ENCODE measurements around the gene ABR.

ABR gene

GRCh38 chr17:967122-967521, 212.7 kb downstream of the ABR start:
- Histone ChIP-seq H3K4me2 (ENCODE audit: insufficient read depth, low read length) (no peak overlapping the region), H3K4me3 (ENCODE audit: low read depth in 1 of 2, low read length in 2 of 2) (no peak overlapping the region), H3K27me3 (ENCODE audit: insufficient read depth, low read length, poor library complexity) (peaks cover 4% of the 10 kb centered on the region), H3K27ac (ENCODE audit: low read length) (no peak overlapping the region), H3K4me1 (ENCODE audit: insufficient read depth, low read length) (no peaks in the 10 kb centered on the region), H3K79me2 (ENCODE audit: insufficient read depth, low read length) (no peaks in the 10 kb centered on the region), H3K9ac (ENCODE audit: low read depth, low read length) (no peak overlapping the region), H4K20me1 (ENCODE audit: insufficient read depth, low read length) (no peaks in the 10 kb centered on the region), H2AFZ (ENCODE audit: low read depth, low read length) (no peak overlapping the region), H3K9me3 (ENCODE audit: insufficient read depth, low read length, severe bottlenecking) (no peaks in the 10 kb centered on the region), H3K36me3 (ENCODE audit: insufficient read depth, low read length) (no peaks in the 10 kb centered on the region)
- ATAC-seq (ENCODE audit: insufficient read depth, low read depth) (no peak), DNase-seq (no peak)
- TF ChIP-seq EZH2 (IDR thresholded peaks at IDR 0.05; ENCODE audit: borderline replicate concordance, low read depth, low read length, severe bottlenecking) (no peak), CTCF (IDR thresholded peaks at IDR 0.05; ENCODE audit: borderline replicate concordance, extremely low read depth, low read length, poor library complexity, severe bottlenecking) (no peak)

- Histone ChIP-seq H3K4me1 (ENCODE audit: insufficient read depth, low read length) (no peaks in the 10 kb centered on the region), H3K27me3 (ENCODE audit: insufficient read depth, low read length, poor library complexity) (peaks cover 5% of the 10 kb centered on the region), H2AFZ (ENCODE audit: low read depth, low read length) (no peak overlapping the region), H3K4me3 (ENCODE audit: low read depth in 1 of 2, low read length in 2 of 2) (no peak overlapping the region), H3K36me3 (ENCODE audit: insufficient read depth, low read length) (no peaks in the 10 kb centered on the region), H3K9me3 (ENCODE audit: insufficient read depth, low read length, severe bottlenecking) (no peaks in the 10 kb centered on the region), H3K9ac (ENCODE audit: low read depth, low read length) (no peak overlapping the region), H3K4me2 (ENCODE audit: insufficient read depth, low read length) (no peak overlapping the region), H4K20me1 (ENCODE audit: insufficient read depth, low read length) (no peaks in the 10 kb centered on the region), H3K27ac (ENCODE audit: low read length) (no peak overlapping the region), H3K79me2 (ENCODE audit: insufficient read depth, low read length) (no peaks in the 10 kb centered on the region)
- DNase-seq (no peak), ATAC-seq (ENCODE audit: insufficient read depth, low read depth) (no peak)
- TF ChIP-seq CTCF (IDR thresholded peaks at IDR 0.05; ENCODE audit: borderline replicate concordance, extremely low read depth, low read length, poor library complexity, severe bottlenecking) (no peak), EZH2 (IDR thresholded peaks at IDR 0.05; ENCODE audit: borderline replicate concordance, low read depth, low read length, severe bottlenecking) (no peak)
These were observed 214.3 kb downstream of the ABR start for GRCh38 chr17:965311-965989.

- Histone ChIP-seq H3K4me1 (ENCODE audit: insufficient read depth, low read length) (no peaks in the 10 kb centered on the region), H2AFZ (ENCODE audit: low read depth, low read length) (no peak overlapping the region), H3K27ac (ENCODE audit: low read length) (no peak overlapping the region), H3K27me3 (ENCODE audit: insufficient read depth, low read length, poor library complexity) (peaks cover 5% of the 10 kb centered on the region), H3K4me2 (ENCODE audit: insufficient read depth, low read length) (no peak overlapping the region), H3K9ac (ENCODE audit: low read depth, low read length) (no peak overlapping the region), H4K20me1 (ENCODE audit: insufficient read depth, low read length) (no peaks in the 10 kb centered on the region), H3K36me3 (ENCODE audit: insufficient read depth, low read length) (no peaks in the 10 kb centered on the region), H3K9me3 (ENCODE audit: insufficient read depth, low read length, severe bottlenecking) (no peaks in the 10 kb centered on the region), H3K4me3 (ENCODE audit: low read depth in 1 of 2, low read length in 2 of 2) (no peak overlapping the region), H3K79me2 (ENCODE audit: insufficient read depth, low read length) (no peaks in the 10 kb centered on the region)
- DNase-seq = no peak
- no peak for TF ChIP-seq EZH2 (IDR thresholded peaks at IDR 0.05; ENCODE audit: borderline replicate concordance, low read depth, low read length, severe bottlenecking)
- no peak for ATAC-seq (ENCODE audit: insufficient read depth, low read depth)
These were observed 214.9 kb downstream of the ABR start for GRCh38 chr17:964876-965275.

- H3K79me2 ChIP-seq (ENCODE audit: insufficient read depth, low read length) = no peaks in the 10 kb centered on the region
- DNase-seq = no peak
- H3K9ac ChIP-seq (ENCODE audit: low read depth, low read length) = no peak overlapping the region
- no peak overlapping the region for H3K27ac ChIP-seq (ENCODE audit: low read length)
- TF ChIP-seq EZH2 (IDR thresholded peaks at IDR 0.05; ENCODE audit: borderline replicate concordance, low read depth, low read length, severe bottlenecking) (no peak), CTCF (IDR thresholded peaks at IDR 0.05; ENCODE audit: borderline replicate concordance, extremely low read depth, low read length, poor library complexity, severe bottlenecking) (no peak)
- no peak overlapping the region for H3K4me2 ChIP-seq (ENCODE audit: insufficient read depth, low read length)
- ATAC-seq (ENCODE audit: insufficient read depth, low read depth) = no peak
- peaks cover 3% of the 10 kb centered on the region for H3K27me3 ChIP-seq (ENCODE audit: insufficient read depth, low read length, poor library complexity)
- H3K4me1 ChIP-seq (ENCODE audit: insufficient read depth, low read length) = no peaks in the 10 kb centered on the region
- H3K9me3 ChIP-seq (ENCODE audit: insufficient read depth, low read length, severe bottlenecking) = no peaks in the 10 kb centered on the region
- no peak overlapping the region for H2AFZ ChIP-seq (ENCODE audit: low read depth, low read length)
- H3K36me3 ChIP-seq (ENCODE audit: insufficient read depth, low read length) = no peaks in the 10 kb centered on the region
- no peak overlapping the region for H3K4me3 ChIP-seq (ENCODE audit: low read depth in 1 of 2, low read length in 2 of 2)
- no peaks in the 10 kb centered on the region for H4K20me1 ChIP-seq (ENCODE audit: insufficient read depth, low read length)
These were observed 217.1 kb downstream of the ABR start for GRCh38 chr17:962670-963069.

Data from DND-41 (cell line).